Effector CD4-positive, alpha-beta T cell (primary cell): ENCODE results near the gene TNS1.

Source experiments
- DNase-seq: peaks from one replicate; pipeline ENCODE4 v3.0.0-alpha.2; 2020

TNS1 gene

DNA sequence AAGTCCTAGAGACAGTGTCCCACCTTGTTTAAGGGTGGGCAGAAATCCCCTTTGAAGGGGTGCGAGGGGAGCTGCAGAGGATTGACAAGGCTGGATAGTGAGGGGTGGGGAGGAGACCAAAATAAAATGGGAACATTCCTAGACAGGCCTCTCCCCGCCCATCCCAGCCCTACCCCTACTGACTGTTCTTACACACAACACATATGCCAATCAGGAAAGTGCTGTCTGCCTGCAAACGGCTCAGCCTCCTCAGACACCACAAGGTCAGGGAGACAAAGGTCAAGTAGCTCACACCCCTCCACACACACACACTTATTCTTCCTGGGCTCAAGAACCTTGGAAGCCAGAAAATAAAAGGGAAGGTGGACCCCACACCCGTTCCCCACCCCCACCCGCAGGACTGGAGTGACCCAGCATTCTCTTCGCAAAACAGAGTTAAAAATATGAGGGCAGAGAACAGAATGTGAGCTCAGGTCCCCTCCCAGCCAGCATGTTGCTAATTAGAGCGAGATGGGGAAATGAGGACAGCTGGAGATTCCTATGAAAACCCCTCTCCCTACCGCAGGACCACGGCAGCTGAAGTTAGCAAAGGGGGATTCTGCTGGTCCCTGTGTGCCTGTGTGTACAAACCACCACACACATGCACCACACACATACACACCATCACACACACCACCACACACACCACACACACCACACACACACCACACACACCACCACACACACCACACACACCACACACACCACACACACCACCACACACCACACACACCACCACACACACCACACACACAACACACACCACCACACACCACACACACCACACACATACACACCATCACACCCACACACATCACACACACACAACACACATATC is 197.8 kb downstream of the TNS1 start:
- no peak for DNase-seq

DNA sequence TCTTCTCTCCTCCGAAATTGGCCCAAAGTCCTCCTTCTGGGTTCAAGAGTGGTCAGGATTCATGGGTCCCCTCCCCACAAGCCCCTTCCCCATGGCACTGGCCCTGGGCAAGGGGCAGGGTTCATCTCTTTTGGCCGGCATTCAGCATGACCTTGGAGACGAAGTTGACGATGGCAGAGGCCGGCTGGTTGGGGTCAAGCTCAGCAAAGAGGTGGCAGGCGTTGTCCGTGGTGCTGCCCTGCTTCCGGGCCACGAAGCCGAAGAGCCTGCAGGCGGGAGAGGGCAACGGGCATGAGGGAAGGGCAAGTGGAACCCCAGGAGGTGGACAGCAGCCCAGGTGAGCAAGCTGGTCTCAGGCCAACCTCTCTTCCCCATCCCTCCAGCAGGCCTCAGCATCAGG is 198.5 kb downstream of the TNS1 start:
- DNase-seq: no peak

- DNase-seq: no peak
These were observed 199.2 kb downstream of the TNS1 start for GRCh38 chr2:217803653-217803960.

DNA sequence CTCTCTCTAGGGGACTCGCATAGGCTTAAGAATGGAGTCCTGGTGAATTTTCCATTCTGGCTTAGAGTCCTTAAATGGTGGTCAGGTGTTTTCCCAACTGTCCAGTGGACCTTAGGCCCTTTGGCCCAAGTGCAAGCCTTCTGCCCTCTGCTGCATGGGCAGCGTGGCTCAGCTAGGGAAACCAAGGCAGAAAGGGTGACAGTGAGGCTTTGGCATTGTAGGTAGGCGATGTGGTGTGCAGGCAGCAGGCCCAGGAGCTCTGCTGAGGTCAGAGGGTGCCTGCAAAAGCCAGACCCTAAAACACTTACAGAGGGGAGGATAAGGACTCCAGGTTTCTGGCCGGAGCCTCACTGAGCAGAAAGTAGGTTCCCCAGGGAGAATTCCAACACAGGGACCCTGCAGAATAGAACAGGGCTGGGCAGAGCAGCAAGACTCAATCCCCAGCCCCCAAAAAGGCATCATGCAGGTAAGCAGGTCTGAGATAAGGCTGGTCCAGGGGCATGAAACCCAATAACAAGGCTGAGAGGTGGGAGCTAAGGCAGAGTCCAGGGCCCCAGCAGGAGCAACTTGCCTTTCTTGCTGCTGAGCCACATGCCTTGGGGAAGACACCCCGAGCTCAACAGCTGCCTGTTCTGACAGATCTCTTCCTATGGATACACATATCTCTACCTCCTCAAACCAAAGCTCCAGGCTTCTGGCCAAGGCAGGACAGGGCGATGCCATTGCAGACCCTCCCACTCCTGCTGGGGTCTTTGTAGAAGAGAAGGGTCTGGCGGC is 199.7 kb downstream of the TNS1 start:
- no peak for DNase-seq

DNA sequence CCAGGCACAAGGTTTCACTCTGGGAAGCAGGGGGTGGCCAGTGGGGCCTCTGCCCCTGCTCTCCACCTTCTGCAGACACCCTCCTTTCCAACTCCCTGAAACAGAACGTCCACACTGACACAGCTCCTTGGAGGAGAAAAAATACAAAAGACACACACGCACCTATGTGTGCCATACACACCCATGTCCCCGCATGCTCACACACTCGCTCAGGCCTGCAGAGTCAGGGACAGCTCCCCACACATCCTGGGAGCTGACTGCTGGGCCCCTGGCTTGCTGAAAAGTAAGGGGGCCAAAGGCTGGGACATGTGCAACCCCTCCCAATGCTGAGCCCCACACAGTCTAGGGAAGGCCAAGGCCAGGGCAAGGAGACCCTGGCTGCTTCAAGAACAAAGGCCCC is 200.5 kb downstream of the TNS1 start:
- DNase-seq: no peak

- DNase-seq: no peak
These were observed 201.1 kb downstream of the TNS1 start for GRCh38 chr2:217801711-217802110.

DNA sequence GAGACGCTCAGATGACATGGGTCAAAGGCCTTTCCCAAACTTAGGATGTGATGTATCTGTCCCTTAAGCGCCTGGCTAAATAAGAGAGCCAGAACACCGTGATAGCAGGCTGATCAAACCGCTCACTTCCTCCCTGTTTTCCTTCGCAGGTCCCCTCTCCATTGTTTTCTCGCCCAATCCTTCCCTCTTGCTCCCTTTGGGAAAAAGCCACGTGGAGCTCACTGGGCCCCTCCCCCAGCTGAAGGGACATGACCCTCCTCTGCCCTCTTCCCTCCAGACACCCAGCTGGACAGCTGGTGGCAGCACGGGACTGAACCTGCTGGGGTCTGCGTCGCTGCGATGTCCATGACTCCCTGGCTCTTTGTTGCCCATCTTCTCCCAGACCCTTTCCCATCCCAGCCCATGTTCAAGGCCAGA is 201.7 kb downstream of the TNS1 start:
- DNase-seq: no peak

- no peak for DNase-seq
These were observed 202.2 kb downstream of the TNS1 start for GRCh38 chr2:217800433-217801114.

- no peak for DNase-seq
These were observed 203.0 kb downstream of the TNS1 start for GRCh38 chr2:217799563-217800432.

DNA sequence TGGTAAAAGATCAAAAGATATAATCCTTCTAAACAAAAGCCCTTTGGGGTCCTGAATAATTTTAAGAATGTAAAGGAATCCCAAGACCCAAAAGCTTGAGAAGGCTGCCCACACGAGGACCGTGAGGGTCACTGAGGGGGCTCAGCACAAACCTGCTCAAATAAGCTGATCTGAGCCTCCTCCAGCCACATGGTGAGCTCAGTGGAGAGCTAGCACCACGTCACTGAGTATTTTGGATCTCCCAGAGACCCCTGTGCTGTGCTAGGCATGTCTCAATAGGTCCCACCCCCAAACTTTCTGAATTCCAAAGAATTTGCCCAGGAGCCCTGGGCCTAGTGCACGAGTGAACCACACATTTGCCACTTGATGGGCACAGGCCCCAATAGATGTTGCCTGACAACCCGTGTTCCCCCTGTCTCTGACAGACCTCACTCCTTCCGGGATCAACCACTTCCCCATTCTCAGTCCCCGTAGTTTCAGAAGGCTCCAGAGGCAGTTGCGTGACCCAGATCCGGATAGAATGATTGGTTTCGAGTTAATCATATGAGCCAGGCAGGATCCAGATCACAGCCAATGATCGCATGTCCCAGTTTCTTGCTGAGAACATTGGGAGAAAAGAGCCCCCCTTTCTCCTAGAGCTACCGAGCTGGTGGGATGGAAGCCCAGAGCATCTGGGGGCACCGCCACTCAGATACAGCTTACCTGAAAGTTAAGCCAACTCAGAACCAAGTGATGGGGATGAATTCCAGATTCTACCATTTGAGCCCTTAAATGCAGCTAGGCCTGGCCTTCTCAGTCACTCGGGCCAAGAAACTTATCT is 203.8 kb downstream of the TNS1 start:
- DNase-seq: no peak

DNA sequence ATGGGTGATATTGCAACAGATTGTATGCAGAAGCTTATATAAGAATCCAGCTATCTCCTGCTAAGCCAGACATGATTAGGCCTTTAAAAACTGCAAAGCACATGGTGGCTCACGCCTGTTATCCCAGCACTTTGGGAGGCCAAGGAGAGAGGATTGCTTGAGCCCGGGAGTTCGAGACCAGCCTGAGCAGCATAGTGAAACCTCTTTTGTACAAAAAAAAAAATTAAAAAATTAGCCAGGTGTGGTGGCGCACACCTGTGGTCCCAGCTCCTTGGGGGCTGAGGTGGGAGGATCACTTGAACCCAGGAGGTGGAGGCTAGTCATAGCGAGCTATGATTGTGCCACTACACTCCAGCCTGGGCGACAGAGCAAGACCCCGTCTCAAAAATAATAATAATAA is 204.6 kb downstream of the TNS1 start:
- DNase-seq: no peak

- DNase-seq: no peak
These were observed 205.1 kb downstream of the TNS1 start for GRCh38 chr2:217797661-217798069.

DNA sequence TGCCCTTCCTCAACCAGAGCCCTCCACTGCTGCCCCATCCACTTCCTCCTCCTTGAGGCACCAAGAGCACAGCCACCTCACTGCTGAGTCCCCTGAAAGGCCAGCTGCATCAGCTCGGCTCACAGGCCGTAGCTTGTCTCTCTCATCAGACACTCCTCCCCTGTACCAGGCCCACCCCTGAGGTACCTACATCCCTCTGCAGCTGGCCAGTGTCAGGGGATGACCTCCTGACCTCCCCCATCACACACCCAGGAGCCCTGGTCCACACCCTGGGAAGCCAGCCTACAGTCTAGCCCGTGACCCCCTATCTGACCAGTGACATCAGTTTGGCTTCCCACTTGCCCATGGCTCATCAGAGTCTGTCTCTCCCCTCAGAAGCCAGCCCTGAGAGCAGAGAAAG is 205.6 kb downstream of the TNS1 start:
- DNase-seq: no peak

DNA sequence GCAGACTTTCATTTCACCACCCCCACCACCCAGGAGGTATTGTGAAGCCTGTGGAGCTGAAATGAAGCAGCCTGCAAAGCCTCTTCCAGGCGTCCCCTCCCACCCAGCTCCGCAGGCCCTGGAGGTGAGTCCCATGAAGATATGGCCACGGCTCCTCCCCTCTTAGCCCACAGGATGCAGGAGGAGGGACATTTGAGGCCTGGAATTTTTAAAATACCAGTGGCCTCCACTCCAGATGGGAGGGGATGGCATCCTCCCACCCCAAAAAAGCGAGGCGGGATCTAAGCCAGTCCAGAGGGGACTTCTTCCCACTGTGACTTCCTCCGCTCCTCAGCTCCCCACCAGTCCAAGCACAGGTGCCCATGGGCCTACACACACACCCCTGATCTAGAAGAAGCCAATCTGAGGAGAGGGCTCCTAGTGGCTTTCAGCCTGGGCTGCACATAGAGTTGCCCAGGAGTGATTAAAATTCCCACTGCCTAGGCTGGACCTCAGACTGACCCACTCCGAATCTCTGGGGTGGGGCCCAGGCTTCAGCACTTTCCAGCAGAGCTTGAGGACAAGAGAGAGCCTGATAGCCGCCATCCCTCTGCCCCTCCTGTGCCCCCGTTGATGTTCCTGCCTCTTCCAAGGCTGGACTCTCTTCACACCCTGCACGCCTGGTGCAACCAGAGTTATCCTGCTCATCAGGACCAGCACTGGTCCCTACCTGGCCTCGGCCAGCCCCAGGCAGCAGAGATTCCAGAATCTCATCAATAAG is 206.9 kb downstream of the TNS1 start:
- no peak for DNase-seq

DNA sequence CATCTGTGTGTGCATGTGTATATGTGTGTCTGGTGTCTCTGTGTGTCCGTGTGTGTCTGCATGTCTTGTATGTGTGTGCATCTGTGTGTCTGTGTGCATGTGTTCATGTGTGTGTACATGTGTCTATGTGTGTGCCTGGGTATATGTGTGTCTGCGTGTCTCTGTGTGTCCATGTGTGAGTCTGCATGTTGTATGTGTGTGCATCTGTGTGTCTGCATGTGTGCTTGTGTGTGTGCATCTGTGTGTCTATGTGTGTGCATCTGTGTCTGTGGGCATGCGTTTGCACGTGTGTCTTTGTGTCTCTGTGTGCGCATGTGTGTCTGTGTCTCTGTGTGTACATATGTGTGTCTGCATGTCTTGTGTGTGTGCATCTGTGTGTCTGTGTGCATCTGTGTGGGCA is 207.7 kb downstream of the TNS1 start:
- no peak for DNase-seq

GRCh38 chr2:217794133-217794986 is 208.4 kb downstream of the TNS1 start:
- no peak for DNase-seq

DNA sequence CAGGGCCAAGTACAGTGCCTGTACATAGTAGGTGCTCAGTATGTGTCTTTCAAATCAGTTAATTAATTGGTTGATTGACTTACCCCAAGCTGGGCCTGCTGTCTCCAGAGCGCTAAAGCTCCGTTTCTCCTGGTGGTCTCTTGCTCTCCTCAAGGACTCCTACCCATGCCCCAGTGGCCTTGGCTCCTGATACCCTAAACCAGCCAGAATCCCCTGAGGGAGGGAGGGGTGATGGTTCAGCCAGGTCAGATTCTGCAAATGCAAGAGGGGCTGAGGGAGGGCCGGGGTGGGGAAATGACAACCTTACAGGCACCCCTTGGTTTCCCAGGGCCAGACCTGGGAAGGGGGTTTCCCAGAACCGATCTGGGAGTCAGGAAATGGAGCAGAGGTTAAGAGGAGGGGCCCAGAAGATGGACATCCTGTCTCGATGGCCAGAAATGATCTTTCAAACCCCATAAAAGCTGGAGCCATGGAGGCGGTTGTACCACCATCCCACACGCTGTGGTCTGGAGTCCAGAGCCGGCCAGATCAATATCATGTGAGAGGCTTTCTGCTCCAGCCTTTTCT is 209.1 kb downstream of the TNS1 start:
- DNase-seq: no peak

DNA sequence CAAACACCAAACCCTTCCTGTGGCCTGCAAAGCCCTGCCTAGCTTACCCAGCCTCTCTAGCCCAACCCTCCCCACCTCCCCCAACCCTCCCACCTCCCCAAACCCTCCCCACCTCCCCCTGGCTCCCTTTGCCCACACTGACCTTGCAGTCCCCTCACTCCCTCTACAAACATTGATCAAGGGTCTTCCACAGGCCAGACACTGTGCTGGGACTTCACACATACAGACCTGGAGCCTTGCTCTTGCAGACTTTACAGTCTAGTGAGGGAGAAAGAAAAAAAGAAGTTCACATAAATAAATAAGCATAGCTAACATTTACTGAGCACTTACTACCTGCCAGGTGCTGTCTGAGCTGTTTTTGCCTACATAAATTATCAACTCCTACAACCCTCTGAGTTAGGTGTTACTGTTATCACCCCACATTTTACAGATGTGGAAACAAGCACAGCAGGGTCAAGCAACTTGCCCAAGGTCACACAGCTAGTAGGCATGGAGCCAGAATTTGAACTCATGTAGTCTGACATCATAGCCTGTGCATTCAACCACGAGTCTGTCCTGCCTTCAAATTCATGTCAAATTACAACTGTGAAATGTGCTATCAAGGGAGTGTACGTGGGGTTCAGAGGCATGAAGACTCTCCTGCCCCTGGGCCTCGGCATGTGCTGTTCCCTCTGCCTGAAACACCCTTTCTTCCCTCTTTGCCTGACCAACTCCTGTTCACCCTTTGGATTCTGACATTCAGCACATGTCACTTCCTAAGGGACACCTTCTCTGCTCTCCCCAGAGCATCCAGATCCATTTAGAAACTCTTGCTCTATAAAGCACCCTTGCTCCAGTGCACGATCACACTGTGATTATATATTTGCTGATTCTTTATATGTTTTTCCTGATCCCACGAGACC is 209.9 kb downstream of the TNS1 start:
- no peak for DNase-seq

- no peak for DNase-seq
These were observed 211.2 kb downstream of the TNS1 start for GRCh38 chr2:217791551-217791950.
